Endometrial microvascular endothelial cells (primary cell): ENCODE measurements around the gene CD300LG. TPM values are rescaled to one million over a fixed set of nuclear protein-coding genes. Genes with fewer than 3 reads are reported as not detected.
"Not testable (repeated sequence)": the region's sequence is repeated elsewhere in the genome, so short reads cannot be mapped to it uniquely, and the experiment has no call there.

ENCODE experiments used
- in situ Hi-C: cut with HindIII; loops from 2 replicates; pipeline ENCODE4 v1.10.0; 2017; ENCODE audit warnings: low sequenced_read_pairs, low pct_unique_long_range_greater_than_20kb; ENCODE audit errors: inconsistent ontology term
- total RNA-seq: library from RNA; depleted of rRNA; stranded (reverse); fragments of >200 nt; gene quantifications from one replicate; pipeline ENCODE4 v1.2.3, GENCODE V29; 2015; ENCODE audit errors: inconsistent ontology term

CD300LG gene, protein sequence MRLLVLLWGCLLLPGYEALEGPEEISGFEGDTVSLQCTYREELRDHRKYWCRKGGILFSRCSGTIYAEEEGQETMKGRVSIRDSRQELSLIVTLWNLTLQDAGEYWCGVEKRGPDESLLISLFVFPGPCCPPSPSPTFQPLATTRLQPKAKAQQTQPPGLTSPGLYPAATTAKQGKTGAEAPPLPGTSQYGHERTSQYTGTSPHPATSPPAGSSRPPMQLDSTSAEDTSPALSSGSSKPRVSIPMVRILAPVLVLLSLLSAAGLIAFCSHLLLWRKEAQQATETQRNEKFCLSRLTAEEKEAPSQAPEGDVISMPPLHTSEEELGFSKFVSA
- not detected for total RNA-seq

DNA sequence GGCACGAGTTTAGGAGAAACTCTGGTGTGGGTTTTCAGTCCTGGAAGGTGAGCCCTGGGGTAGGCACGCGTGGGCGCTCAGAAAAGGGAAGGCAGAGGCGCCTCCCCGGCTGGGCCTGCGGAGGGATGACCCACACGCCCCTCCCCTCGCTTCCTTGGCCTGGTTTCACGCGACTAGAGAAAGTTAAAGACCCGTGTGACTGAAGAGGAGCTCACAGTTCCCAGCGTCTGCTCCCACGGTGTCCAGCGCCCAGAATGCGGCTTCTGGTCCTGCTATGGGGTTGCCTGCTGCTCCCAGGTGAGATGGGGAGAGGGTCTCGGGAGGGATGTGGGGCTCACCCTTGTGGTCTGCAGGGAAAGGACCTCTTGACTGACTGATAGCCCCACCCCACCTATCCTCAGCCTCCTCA lies at the start of gene CD300LG:
TSS of gene CD300LG (plus strand) at position 214 of the 409 bp plus-strand sequence. CDS start at position 255, 41 bp downstream.
- in situ Hi-C loops: no loop called here

DNA sequence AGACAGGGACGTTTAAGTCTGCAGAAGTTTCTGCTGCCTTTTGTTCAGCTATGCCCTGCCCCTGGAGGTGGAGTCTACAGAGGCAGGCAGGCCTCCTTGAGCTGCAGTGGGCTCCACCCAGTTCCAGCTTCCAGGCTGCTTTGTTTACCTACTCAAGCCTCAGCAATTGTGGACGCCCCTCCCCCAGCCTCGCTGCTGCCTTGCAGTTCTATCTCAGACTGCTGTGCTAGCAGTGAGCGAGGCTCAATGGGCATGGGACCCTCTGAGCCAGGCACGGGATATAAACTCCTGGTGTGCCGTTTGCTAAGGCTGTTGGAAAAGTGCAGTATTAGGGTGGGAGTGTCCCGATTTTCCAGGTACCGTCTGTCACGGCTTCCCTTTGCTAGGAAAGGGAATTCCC lies 49.0 kb upstream of the CD300LG start:
- in situ Hi-C loops: not testable (repeated sequence)

DNA sequence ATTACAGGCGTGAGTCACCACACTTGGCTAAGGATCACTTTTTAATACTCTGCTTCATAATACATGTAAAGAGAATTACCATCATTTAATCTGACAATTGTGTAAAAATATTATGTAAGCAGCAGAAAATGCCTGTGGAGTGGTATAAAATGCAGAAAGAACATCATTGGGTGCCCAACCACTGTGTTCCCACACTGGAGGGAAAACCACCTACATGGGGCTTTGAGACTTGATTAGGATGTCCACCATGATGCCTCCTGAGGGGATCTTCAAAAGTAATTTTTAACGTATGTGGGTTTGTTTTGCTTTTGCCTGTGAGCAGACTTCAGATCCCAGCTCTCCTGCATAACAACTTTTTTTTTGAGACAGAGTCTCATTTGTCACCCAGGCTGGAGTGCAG lies 47.9 kb upstream of the CD300LG start:
- in situ Hi-C loops: no loop called here

DNA sequence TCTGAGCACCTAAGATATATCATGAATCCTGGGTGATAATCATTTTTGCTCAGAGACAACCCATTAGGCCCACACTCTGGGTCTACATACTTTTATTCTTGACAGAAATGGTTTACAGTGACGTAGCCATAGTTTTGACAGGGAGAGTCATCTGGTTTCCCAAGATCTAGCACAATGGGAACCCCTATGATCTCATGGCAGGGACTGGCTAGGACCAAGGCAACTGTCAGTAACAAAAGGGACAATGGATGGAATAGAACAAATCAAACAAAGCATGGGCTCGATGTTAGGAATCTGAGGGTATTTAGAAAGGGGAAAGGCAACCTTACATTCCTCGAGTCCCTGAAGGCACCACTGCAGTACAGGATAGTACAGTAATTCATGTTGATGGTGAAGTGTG lies 46.2 kb upstream of the CD300LG start:
- in situ Hi-C loops: no loop called here

DNA sequence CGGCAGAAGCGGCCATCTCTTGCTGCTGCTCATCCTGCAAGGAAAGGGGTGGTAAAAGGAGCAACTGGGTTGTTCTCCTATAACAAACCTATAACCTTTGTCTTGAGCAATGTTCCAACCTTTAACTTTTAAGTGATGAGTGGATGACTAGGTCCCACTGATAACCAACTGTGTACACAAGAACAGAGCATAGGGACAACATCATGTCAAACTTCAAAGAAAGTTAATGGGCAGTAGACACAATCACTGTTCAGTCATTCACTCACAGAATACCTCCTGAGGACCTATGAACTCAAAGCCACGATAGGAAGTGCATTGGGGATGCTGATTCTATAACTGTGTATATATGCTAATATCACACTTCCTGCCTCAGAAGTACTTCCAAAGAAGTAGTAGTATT lies 45.1 kb upstream of the CD300LG start:
- in situ Hi-C loops: no loop called here

DNA sequence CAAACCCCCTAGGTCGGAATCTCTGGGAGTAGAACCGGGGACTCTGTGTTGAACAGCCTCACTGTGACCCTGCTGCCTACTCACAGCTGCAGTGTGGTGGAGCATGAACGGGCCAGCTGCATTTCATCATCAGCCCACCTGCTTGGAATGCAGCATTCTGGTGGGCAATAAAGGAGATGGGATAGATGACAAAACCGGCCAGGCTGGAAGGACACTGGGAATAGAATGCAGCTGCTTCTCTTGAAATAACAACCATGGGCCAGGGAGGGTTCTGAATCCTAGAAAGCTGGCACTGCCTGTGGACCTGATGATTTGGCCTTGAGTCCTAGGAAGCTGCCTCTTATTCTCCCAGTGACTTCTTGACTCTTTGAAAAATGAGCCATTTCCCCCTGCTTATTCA lies 43.2 kb upstream of the CD300LG start:
- in situ Hi-C loops: no loop called here

DNA sequence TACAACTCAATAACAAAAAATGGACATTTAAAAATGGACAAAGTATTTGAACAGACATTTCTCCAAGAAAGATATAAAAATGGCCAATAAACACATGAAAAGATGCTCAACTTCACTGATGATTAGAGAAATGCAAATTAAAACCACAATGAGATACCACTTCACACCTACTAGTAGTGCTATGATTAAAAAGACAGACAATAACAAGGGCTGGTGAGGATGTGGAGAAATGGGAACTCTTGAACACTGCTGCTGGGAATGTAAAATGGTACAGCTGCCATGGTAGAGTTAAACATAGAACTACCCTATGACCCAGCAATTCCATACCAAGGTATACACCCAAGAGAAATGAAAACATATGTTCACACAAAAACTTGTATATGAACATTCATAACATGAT lies 41.9 kb upstream of the CD300LG start:
- in situ Hi-C loops: no loop called here

DNA sequence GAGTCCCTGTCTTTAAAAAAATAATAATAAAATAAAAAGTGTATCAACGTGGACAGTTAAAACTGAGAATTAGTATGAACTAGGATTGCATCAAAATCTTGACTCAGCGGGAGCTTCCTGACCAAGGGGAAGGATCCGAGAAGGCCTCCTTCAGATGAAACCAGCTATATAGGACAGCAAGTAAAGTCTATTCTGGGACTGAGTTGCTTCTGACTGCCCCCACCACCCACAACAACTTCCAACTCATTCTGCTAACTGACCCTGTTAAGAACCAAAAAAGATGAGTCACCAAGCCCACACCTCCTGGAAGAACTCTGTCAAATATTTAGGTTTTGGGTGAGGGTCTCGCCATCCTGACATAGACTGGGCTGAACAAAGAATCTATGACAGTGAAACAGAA lies 38.9 kb upstream of the CD300LG start:
- in situ Hi-C loops: no loop called here

DNA sequence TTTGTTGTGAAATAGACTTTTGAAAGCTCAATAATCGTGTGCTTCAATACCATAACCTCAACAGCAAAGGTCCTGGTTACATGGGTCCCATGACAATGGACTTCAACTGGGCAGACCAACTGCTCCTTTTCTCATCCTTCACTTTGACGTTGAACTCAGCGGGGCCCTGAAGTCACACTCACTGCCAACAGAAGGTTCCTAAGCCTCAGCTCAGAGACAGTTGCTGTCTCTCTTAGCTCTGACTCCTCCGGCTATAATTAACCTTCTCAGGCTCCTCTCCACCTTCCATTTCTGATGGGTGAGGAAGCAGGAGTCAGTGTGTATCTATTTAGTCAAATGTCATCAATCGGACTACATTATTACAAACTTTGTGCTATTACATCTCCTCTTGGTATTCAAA lies 37.9 kb upstream of the CD300LG start:
- in situ Hi-C loops: no loop called here

DNA sequence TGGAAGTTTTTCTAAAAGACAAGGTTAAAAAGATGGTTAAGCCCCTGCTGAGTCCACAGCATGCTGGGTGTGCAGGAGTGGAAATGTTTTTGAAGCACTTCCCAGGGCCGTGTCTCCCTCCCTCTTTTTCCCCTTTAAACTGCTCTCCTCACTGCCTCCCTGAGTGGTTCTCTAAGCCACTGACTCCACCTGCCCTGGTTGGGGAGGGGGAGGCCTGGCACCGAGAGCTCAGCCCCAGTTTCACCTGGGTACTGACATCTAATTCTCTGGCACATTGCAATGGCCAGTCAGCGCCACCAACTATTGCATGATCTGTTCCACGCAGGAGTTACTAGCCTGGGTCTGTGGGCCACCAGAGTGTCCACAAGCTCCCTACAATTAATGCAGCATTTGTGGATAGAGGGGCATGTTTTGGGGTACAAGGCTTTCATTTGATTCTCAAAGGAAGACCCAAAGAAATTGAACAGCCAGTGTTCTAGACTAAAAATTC lies 36.7 kb upstream of the CD300LG start:
- in situ Hi-C loops: no loop called here

DNA sequence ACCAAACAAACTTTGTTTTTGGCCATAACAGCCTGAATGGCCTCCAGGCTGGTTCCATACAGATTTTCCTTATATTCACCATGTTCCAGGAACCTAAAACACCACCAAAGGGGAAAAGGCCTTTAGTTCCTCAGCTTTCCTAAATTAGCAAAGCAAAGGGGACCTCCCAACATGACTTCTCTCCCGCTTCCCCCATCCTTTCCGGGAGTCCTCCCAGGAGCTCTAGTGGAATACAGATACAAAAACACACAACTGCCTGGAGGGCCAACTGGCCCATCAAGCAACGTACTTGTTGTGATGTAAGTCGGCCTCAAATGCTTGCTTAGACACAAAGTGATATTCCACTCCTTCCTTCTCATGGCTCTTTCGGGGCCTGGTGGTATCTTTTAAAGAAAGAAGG lies 36.2 kb upstream of the CD300LG start:
- in situ Hi-C loops: no loop called here

DNA sequence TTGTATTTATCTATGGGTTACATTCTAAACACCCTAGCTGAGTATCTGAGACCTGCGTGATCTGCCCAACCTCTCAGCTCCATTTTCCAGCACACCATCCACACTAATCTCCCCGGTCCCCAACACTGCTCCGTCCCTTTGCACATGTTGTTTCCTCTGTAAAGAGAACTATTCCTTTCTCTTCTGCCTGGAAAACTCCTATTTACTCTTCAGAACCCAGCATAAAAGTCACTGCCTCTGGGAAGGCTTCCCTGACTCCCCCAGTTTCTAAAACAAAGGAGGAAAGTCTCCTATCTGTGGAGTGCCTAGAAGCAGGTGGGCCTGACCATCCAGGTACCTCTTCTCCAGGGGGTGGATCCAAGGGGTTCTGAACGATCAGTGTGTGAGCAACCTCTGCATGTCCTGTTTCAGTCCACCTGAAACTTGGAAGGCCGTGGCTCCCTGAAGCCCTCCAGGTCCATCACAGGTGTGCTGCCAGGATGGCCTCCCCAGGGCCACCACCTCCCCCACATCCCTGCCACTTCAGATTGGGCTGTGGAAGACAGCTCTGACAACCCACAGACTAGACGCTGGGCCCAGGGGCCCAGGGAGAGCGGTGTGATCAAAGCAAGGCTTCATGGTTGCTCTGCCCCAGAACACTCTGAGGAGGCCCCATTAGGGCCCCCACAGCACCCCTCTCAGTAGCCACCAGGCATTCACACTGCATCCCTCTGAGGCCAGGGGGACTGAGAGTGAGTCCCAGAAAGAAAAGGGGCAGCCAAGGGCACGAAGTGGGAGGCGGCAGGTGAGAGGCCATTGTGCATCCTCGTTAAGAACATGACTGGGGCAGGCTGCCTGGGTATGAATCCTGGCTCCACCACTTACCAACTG lies 34.3 kb upstream of the CD300LG start:
- in situ Hi-C loops: no loop called here

DNA sequence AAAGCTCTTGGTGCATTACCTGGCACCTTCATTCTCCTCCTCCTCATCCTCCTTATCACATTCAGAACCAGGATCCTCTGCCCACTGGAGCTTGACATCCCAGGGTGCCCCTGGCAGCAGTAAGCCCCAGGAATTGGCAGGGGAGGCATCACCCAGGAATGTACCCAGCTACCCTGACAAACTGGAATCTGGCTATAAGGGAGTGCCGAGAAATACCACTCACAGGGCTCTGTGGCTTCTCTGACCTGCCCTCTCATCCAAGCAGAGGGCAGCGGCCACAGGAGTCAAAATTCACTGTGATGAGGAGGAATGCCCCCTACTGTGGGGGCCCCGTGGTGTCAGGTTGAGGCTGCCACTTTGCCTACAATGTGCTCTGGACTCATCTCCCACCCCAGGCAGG lies 33.6 kb upstream of the CD300LG start:
- in situ Hi-C loops: no loop called here

DNA sequence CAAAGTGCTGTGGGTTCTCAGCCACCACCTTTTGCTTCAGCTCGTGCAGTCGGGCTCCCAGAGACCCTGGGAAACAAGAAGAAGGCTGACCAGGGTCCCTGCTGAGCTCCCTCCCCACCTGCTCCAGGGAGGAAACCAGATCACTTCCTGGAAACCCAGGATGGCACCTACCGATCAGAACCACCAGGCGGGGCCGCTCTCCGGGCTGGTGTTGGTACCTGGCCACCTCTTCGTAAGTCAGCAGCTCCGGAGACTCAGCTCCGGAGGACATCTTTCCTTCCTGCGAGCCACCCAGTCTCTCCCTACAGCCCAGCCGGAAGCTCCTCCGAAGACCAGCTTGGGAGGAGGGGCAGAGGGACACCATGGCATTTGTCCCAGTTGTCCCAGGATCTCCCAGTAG lies 33.0 kb upstream of the CD300LG start:
- in situ Hi-C loops: no loop called here

DNA sequence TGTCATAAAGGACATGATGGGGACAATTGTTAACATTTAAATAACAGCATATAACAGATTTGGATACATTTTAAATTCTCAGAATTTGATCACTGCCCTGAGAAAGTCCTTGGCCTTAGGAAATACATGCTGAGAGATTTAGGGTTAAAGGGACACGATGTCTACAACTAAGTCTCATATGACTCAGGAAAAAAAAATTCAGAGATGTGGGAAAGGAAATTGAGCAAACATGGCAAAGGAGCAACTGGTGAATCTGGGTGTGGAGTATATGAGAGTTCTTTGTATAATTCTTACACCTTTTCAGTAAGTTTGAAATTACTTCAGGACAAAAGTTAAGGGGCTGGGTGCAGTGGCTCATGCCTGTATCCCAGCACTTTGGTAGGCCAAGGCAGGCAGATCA lies 32.3 kb upstream of the CD300LG start:
- in situ Hi-C loops: no loop called here

DNA sequence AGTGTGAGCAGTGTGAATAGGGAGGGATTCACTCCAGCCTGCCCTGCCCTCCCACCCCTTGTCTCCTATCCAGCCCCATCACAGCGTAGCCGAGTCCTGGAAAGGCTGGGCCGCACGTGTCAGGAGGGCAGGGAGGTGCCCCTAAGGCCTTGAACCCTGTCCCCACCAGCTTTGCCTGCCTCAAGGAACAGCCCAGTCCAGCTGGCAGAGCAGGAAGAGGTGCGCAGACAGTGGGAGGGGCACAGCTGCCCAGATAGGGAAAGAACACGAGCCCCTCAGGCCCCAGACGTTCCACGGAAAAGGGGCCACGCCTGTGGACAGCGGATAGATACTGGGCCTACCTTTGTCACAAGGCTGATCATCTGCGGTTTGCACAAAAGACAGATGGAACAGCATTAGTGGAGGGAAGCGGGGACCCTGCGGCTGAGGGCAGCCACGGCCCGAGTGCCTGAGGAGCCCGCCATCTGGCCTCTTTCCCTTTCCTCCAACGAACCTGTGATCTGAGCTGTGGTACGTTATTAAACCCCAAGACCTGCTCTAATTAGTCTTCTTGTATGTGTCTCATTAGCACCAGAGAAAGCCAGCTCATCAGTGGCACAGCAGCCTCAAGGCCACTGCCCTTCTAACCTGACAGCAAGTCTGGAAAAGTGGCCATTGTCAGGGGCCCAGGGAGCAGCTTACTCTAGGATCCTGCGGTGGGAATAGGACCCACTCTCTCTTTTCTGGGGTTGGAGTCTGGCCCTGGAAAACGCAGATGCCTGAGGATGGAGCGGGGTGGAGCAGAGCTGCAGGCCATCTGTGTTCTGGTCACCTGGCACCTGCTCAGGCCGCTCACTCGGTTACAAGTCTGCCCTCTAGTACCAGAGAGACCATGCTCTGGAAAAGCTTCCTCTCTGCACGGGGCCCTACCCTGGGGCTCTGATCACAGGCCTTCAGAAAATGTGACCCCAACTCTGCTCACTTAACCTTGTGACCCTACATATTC lies 30.3 kb upstream of the CD300LG start:
- in situ Hi-C loops: no loop called here

DNA sequence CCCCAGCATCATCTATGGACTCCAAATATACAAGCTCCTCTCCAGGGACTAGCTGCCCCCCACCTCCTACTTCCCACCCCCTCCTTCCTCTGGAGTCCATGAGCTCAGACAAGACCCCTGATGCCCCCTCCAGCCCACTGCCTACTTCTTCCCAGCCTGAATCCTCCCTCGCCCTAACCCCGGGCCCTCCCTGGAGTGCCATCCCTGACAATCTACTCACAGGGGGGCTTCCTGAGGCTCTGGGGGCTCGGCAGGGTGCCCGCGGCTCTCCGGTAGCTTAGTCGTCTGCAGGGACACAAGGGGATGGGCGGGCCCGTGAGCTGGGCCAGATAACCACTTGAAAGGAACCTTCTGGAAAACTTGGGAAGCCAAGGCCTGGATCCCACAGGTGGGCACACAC lies 29.1 kb upstream of the CD300LG start:
- in situ Hi-C loops: no loop called here

DNA sequence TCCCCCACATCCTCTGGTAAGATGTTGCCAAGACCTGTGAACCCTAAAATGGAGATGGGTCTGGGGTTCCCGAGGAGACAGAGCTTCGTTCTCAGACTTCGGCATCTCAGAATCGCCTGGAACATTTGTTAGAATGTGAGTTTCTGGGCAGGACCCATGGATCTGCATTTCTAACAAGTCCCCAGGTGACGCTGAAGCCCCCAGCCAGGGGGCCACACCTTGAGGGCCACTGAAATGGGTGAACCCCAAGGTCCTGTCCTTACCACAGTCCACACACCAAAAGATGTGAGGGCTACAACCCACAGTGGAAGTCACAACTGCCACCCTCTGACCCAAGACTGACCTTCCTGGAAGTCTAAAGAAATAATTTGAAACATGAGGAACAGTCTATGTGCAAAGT lies 28.0 kb upstream of the CD300LG start:
- in situ Hi-C loops: no loop called here

DNA sequence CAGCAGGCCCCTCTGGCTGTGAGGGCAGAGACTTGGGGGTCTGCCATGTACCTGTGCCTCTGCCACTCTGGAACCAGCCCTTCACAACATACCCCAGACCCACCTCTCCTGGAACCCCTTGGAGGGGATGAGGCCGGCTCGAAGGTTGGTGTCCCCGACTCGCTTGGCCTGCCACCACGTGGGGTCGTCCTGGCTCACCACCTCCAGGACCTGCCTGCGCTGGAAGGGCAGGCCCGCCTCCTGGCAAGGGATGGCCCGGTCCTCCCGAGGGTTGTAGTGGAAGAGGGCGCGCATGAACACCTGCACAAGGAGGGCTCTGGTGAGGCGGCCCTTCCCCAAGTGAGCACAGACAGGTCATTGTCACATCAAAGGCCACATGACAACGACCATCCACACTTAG lies 26.2 kb upstream of the CD300LG start:
- in situ Hi-C loops: no loop called here
